Smooth muscle cell of the brain vasculature (primary cell): ENCODE results near the gene TENM4.

Source experiments
- DNase-seq: peaks from one replicate; pipeline ENCODE4 v3.0.0-alpha.2; 2012; ENCODE audit warnings: low read depth, low spot score

TENM4 gene

DNA sequence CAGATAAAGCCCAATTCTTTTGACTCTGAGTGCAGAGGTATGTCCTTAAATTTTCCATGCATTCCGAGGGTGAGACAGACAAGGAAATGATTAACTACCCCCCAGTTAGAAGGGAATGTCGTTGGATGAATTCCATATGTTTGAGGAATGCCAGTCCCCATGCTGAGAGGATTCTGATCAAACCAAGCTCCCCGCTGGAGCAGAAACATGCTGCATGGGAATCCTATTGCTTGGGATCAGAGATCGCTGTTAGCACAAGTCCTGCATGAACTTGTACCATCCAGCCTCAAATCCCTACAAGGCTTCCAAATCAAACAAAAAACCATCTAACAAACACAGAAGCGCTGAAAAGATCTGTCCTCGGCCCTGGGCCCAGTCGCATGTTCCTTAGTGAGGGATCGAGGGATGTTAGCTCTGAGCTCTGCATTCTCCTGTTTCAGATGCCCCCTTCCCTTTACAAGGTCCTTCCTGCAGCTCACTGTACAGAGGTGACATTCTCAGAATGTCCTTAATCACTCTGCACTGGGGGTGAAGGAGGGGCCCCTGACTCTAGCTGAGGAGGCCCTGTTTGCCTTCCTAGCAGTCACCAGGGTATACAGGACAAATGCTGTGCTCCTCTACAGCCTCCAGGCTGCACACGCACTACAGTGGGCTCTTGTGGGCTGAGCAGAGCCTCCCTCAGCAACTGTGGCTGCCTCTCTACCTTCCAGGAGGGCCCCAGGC, 353.4 kb downstream of the TENM4 start:
- DNase-seq, result peak; percentile 87

DNA sequence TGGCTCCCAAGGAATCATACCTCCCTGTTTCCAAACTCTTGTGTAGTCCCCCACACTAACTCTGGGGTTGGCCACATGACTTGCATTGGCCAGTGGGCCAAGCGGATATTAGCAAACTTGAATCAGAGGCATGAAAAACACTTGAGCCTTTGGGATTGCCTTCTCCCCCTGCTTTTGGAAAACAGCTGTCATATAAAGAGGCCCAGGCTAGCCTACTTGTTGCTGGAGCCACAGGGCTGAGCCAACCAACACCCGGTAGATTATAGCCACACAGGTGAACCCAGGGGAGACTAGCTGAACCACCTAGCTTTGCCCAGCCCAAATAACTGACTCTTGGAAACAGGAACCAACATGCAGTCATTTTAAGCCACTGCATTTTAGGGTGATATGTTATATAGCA, 354.8 kb downstream of the TENM4 start:
- no peak for DNase-seq

DNA sequence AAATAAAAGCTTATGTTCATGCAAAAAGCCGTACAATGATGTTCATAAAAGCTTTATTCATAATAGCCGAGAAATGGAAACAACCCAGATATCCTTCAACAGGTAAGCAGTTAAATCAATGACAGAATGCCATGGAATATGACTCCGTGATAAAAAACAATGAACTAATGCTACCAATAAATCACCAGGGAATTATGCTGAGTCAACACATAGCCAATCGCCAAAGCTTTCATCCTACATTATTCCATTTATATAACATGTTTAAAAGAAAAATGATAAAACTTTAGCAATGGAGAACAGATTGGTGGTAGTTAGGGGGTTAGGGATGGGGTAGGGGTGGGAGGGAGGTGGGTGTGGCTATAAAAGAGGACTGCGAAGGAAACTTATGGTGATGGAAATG, 356.4 kb downstream of the TENM4 start:
- no peak for DNase-seq

DNA sequence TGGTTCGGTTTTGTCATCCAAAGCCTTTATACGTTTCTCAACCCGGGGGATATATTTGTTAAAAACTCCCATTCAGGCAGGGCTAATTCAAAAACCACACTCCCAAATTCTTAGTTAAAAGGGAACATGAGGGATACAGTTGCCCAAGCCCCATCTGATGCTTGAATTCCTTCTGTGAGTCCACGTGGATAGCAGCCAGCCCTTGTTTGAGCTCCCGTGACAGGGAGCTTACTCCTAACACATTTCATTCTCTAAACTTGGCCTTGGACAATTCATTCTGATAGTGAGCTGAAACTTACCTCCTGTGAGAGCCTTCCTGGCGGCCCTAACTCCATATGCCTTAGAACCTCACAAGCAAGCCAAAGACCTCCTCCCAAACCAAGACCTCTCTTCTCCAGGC, 357.5 kb downstream of the TENM4 start:
- no peak for DNase-seq

DNA sequence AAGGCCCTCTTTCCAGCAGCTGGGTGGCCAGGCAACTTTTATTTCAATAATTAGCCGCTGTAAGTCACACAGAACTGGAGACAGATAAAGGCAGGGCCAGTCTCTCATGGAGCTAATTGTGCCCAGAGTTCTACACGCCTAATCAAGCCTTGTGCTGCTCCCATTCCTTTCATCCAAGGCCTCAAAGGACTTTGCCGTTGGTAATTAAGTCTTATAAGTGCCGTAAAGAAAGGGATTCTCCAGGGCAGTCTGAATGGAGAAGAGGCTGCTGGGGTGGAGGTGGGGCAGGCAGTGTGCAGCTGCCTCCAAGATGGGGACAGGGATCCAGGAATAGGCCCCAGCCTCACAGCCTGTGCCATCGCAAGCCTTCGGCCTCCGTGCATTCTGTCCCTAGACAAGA, 357.9 kb downstream of the TENM4 start:
- no peak for DNase-seq

DNA sequence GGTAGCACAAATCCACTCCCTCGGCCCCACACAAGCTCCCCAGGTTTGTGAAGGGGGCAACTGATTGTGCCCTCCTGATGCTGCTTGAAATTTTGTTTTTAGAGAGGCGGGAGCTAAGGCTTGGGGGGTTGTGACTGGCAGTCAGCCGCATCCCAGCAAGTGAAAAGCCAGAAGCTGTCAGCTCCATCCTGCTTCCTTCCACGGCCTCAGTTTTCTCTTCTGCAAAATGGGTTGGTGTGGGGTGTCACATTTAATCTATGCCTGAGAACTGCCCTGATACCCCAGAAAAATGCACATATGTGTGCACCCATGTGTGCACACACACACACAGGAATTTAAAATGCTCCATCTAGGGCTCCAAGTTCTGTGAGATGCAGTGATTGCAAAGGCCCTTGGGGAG, 358.6 kb downstream of the TENM4 start:
- no peak for DNase-seq

DNA sequence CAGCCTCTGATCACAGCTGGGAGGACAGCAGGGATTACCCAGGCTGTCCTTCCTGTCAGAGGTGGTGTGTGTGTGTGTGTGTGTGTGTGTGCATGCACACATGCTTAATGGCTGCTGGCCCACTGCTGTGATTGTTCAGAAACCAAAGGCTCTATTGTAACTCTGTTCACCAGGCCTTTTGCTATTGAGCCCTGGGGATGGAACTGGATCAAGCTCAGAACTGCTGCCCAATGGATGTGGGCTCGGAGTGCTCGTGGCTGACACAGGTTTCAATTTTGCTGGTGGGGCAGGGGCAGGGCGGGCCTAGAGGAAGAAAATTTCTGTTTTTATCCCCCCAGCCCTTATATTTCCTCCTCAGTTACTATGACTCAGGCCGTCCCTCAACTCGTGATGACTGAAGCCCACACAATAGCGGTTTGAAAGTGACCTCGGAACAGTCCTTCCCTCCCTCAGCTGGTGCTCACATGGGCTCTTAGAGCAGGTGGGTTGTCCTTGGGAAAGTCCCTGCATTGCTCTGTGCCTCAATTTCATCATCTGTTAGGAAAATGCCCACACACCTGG, 359.3 kb downstream of the TENM4 start:
- DNase-seq, result no peak

DNA sequence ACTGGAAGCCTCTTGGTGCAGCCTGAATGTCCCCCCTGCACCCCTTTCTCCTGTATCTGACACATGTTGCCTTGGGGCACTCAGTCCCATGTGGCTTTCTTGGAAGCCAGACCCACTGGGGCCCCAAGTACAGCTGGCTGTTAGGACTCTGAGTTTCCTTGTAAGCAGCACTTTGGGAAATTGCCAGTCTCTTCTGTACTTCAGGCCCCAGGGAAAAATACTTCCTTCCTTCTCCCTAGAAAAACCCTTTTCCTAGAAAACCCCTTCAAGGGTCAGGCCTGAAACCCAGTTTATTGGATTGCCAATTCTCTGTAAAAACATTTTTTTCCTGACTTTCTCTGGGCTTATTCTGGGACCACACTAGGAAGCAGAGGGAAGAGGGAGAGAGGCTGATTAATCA, 360.3 kb downstream of the TENM4 start:
- DNase-seq, result no peak

DNA sequence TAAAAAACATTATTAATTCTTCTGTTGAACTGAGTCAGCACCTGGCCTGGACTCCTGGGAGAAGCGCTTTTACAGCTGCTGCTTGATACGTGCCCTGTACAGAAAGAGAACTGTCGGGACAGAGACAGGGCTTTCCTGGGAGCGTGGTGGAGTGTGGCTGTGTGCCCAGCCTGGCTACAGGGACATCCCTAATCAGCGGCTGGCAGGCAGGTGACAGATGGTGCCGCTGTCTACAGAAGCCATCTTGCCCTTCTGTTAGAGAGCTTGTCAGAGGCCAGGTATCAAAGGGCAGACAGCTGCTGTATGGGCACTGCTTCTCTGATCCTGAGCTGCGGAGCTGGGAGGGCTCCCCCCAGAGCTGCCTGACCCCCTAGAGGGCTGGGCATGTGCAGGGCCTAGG, 361.8 kb downstream of the TENM4 start:
- no peak for DNase-seq

DNA sequence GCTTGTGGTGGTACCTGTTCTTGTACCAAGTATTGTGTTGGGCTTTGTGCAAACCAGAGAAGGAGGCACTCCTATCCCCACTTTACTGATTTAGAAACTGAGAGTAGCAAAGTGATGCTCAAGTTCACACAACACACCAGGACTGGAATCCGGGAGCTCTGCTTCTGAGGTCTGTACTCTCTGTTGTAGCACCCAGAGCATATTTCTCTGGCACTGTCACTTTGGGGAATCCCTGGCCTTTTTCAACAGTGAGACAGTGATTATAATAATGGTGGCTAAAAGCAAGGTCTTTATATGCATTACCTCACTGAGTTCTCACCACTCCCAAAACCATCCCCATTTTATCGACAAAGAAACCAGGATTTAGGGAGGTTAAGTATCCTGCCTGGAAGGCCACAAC, 362.4 kb downstream of the TENM4 start:
- DNase-seq, result no peak

DNA sequence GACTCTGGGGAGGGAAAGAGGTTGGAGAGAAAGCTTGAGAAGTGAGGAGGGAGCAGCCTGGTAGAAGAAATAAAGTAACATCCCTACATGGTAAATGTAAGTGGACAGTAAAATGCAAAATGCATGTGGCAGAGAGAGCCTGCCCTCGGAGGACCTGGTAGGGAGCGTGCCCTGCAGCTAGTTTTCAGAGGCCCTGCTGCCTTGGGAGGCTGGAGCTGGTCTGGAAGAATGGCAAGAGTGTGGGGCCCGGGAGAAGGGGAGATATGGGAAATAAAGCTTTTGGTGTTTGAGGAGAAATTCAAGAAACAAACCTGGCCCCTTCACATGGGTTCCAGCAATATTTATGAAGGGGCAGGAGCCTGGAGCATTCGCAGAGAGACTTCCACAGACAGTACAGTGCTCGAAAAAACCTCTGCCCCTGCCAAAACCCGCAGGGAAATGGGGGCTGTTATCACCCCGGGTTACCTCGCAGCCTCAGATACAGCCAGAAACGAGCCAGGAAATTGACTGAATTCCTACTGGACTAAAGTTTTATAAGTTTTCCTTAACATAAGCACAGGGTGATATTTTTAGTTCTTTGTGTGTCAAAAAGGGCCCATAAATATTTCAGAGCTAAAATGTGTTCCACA, 363.0 kb downstream of the TENM4 start:
- DNase-seq, result no peak

DNA sequence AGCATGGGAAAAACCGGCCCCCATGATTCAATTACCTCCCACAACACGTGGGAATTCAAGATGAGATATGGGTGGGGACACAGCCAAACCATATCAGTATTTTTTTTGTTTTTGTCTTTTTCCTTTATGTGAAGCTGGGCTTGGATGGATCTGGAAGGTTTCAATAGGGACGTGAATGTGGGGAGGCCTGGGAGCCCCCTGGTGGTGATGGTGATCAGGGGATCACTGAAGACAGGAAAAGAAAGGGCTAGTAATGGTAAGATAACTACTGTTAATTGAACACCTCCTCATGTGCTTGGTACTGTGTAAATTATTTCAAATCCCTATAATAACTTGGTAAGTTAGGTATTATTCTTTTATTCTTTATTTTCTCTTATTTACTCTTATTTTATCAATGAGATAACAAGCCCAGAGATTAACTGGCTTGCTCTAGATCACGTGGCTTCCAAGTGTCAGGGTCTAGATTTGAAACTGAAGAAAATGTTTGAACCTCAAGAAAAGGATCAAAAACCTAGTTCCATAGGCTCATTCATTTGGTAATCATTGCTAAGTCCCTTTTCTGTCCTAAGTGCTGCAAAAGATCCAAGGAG, 364.2 kb downstream of the TENM4 start:
- no peak for DNase-seq

DNA sequence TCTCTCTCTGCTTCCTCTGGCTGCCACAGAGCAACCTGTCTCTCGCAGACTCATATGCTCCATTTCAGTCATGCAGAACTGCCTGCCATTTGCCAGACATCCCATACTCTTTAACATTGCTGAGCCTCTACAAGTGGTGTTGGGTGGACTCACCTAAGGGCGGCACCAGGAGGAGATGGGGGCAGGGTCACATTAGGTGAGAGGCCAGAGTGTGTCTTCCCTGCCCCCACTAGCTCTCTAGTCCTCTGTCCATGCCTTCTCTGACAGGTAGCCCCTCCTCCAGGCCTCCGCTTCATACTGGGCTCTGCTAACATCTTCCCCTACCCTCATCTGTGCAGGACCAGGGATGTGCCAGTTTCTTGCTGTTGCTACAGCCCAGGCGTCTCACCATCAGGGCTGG, 366.3 kb downstream of the TENM4 start:
- DNase-seq, result no peak

DNA sequence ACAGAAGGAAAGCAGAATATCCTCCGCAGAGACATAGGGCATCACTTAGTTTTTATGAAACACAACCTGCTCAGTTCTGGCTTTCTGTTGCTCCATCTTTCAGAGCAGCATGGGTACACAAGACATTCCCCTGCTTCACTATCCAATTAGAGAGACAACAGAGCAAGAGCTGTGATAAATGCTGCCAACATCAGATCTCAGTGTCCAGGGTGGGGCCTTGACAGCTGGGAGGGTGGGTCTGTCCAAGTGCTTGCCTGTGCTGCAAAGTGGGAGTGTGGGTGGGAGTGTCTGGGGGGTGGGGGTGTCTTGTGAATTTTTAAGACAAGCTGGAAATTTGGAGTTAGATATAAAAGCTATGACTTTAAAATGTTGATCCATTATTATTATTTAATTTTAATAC, 369.6 kb downstream of the TENM4 start:
- no peak for DNase-seq

DNA sequence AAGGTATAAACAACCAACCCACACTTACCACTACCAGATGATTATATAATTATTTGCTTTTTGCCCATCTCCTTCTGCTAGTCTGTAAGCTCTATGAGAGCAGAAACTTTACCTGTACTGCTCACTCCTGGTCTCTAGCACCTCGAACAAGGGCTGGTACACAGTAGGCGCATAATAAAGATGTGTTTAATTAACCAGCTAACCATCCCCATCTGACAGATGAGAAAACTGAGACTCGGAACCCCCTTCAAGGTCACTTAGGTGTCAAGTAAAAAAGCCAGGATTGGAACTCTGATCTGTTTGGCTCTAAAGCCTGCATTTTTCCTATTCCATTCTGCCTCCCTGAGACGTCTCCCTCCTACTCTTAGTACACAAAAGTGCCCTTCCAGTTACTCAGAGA, 370.3 kb downstream of the TENM4 start:
- no peak for DNase-seq

DNA sequence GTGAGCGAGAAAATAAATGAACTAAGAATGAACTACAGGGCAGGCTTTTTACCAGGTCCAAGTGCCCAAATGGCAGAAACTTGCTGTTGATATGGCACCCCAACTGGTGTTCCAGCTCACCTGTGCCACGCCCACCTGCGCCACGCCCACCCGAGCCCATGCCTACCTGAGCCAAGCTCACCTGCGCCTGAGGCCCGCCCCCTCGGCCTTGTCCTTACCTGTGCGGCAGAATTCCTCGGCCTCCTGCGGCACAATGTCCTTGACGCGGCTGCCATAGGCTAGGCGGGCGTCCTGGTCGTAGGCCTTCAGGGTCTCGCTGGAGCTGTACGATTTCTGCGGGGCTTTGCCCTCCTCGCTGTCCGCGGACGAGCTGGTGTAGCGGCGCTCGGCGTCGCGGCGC, 371.3 kb downstream of the TENM4 start:
- DNase-seq, result no peak

DNA sequence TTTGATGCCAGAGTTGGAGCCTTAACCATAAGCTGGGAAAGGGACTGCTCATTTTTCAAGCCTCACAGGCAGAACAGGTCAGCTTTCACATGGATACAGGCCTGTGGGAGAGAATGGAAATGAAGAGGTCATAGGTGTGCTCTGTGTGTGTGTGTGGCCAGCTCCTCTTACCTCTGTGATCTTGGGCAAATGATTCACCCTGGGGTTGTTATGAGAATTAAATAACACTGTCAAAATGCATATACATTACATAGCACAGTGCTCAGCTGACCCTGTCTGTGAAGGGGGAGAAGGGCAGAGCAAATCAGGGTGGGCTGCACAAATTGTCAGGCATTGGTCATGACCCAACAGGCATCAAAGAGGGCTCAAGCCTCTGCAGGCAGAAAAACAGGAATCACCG, 372.5 kb downstream of the TENM4 start:
- DNase-seq, result no peak

DNA sequence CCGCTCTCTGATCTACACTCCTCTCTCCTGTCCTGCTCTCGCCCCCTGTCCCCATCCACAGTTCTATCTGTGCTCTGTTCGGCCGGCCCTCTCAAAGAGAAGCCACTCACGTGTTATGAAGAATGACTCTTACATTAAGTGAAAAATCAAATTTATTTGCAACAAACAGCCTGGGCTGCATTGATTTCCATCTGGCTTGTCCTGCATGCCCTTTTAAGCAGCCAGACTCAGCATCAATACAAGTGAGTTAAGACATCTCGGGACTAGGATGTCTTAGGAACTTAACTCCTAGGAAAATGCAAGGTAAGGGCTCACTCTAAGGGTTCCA, 373.5 kb downstream of the TENM4 start:
- no peak for DNase-seq

DNA sequence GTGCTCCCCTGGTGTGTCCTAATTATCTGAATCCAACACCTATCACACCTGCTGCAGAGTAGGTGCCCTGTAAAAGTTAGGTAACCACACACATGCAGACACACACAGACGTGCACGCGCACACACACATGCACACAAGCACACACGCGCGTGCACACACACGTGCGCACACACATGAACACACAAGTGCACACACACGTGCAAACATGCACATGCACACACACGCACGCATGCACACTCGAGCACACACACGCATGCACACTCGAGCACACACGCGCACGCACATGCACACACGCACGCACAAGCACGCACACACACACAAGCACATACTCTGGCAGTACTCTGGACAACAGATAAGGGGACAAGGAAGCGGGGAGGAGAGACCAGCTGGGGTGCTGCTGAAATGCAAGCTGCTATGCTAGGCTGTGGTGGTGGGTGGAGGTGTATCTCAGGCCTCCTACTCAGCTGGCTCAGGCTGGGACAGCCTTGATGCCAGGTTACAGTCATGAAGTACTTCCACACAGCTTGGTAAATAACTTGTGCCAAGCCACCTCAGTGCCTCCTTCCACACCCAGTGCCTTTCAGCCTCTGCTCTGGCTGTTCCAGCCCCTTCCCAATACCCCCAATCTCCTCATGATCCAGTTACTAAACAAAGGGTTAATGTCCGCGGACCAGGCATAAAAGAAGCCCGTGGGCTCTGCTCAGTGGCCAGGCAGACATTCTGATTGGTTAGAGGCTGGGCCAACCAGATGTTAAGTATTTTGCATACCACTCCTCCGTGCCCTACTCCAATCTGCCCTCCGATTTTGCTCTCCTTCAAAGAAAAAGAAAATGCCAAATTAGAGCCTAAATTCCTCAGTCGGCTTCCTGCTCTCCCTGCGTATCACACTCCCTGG, 374.1 kb downstream of the TENM4 start:
- no peak for DNase-seq

DNA sequence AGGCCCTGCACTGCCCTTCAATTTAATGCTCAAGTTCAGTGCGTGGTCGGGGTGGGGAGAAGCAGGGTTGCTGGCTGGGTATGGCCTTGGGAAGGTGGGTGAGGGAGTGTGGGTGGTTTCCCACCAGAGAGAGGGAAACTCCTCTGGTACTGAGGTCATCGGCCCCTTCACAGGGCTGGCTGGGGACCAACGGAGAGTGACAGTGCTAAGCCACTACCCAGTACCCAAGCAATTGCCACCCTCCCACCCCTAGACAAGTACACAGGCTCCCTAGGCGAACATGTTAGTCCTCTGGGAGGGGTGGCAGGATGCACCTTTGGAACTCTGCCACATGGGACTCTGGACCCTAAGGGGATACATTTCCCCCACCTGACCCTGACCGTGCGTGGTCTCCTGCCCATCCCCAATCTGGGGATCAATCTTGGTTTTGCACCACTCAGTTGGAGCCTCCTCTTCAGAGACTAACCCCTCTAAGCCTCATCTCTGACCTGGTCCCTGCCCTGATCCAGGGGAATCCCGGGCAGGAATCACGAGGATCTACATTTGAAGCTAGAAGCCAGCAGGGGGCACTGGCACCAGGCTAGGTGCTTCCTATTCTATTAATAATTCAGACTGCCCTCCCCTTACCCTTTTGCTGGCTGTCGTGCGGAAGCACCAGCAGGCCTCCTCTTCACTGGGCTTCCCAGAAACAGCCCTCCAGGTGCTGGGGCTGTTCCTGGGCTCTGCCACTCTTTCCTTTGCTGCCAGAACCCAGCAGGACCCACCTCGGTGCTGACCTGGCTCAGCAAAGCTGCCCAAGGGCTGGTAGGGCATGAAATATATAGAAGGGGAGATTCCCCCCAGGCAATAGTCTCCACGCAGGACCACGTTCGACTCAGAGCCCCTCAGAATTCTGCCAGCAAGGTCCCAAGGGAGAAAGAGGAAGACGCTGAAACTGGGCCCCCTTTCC, 377.7 kb downstream of the TENM4 start:
- DNase-seq, result no peak
